ENCODE results near the gene NBEAL1.
"Not testable (repeated sequence)": the region's sequence is repeated elsewhere in the genome, so short reads cannot be mapped to it uniquely, and the experiment has no call there.

Gene NBEAL1

DNA sequence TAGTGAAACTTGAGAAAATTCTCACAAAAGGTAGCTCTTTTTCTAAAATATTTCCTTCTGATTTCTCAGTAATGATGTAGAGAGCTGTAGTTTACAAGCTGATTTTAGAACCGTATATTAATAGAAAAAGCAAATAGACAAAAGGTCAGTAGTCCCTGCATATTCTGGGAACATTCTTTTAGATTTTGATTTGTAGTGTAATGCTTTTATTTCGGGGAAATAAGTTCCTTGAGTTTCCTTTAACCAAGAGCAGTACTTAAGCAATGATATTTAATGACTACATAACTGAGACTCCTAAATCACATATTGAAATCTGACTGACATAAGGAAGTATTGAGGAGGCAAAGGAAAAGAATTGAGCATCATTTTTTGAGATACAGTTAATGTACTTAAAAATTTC, 22.4 kb downstream of the NBEAL1 start:
- Histone ChIP-seq H3K36me3 (ENCODE audit: control insufficient read depth in 4 of 4, insufficient read depth in 4 of 4, low read length in 3 of 4) (peaks cover 0 to 3% (median 1%) of the 10 kb centered on the region in 4 experiments), H3K4me3 (ENCODE audit: control insufficient read depth in 1 of 7, extremely low read depth in 1 of 7, insufficient read depth in 4 of 7, low read depth in 2 of 7, low read length in 6 of 7) (no peak overlapping the region), H3K4me1 (ENCODE audit: control extremely low read depth in 1 of 4, control insufficient read depth in 4 of 4, insufficient read depth in 4 of 4, low read length in 3 of 4) (no peaks in the 10 kb centered on the region), H3K27ac (ENCODE audit: insufficient read depth in 1 of 2, low read depth in 1 of 2, low read length in 2 of 2, poor library complexity in 1 of 2, severe bottlenecking in 2 of 2) (no peak overlapping the region), H3K27me3 (replicated peaks in 2 of 5; ENCODE audit: control insufficient read depth in 4 of 5, insufficient read depth in 5 of 5, low read length in 4 of 5) (no peaks in the 10 kb centered on the region), H3K9me3 (ENCODE audit: control extremely low read depth in 1 of 5, control insufficient read depth in 4 of 5, insufficient read depth in 2 of 5, low read depth in 1 of 5, low read length in 4 of 5) (no peaks in the 10 kb centered on the region)
- POLR2A ChIA-PET = no interaction called here
- WGBS (ENCODE audit: insufficient coverage) = no CpG with 5 or more reads among the region's 2 CpGs
- CTCF ChIA-PET = no interaction called here
- DNase-seq = no peak

DNA sequence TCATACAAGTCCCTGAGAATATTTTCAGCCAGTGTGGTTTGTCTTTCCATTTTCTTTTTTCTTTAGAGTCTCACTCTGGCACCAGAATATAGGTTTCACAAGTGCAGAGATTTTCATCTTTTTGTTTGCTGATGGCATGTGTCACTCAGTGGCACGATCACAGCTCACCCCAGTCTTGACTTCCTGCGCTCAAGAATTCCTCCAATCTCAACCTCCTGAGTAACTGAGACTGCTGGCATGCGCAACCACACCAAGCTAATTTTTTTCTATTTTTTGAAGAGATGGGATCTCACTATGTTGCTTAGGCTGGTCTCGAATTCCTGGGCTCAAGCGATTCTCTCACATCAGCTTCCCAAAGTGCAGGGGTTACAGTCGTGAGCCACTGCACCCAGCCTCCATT, 23.9 kb downstream of the NBEAL1 start:
- Histone ChIP-seq H3K4me3 (ENCODE audit: control insufficient read depth in 1 of 7, extremely low read depth in 1 of 7, insufficient read depth in 4 of 7, low read depth in 2 of 7, low read length in 6 of 7) (no peak overlapping the region), H3K27me3 (replicated peaks in 2 of 5; ENCODE audit: control insufficient read depth in 4 of 5, insufficient read depth in 5 of 5, low read length in 4 of 5) (no peaks in the 10 kb centered on the region), H3K9me3 (ENCODE audit: control extremely low read depth in 1 of 5, control insufficient read depth in 4 of 5, insufficient read depth in 2 of 5, low read depth in 1 of 5, low read length in 4 of 5) (no peaks in the 10 kb centered on the region), H3K36me3 (ENCODE audit: control insufficient read depth in 4 of 4, insufficient read depth in 4 of 4, low read length in 3 of 4) (peaks cover 0 to 4% (median 3%) of the 10 kb centered on the region in 4 experiments), H3K4me1 (ENCODE audit: control extremely low read depth in 1 of 4, control insufficient read depth in 4 of 4, insufficient read depth in 4 of 4, low read length in 3 of 4) (no peaks in the 10 kb centered on the region), H3K27ac (ENCODE audit: insufficient read depth in 1 of 2, low read depth in 1 of 2, low read length in 2 of 2, poor library complexity in 1 of 2, severe bottlenecking in 2 of 2) (no peak overlapping the region)
- ChIA-PET CTCF (no interaction called here), POLR2A (no interaction called here)
- DNase-seq = no peak
- 95% methylated on average over 2 of the region's 6 CpGs for WGBS (ENCODE audit: insufficient coverage)

DNA sequence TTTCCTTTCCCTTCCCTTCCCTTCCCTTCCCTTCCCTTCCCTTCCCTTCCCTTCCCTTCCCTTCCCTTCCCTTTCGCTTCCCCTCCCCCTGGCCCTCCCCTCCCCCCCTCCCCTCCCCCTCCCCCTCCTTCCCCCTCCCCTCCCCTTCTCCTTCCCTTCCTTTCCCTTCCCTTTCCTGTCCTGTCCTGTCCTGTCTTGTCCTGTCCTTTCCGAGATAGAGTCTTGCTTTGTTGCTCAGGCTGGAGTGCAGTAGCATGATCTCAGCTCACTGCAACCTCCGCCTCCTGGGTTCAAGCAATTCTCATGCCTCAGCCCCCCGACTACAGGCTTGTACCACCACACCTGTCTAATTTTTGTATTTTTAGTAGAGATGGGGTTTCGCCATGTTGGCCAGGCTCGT, 24.5 kb downstream of the NBEAL1 start:
- no CpG with 5 or more reads among the region's 6 CpGs for WGBS (ENCODE audit: insufficient coverage)
- H3K4me1 ChIP-seq (ENCODE audit: control extremely low read depth in 1 of 4, control insufficient read depth in 4 of 4, insufficient read depth in 4 of 4, low read length in 3 of 4); H3K27ac ChIP-seq (ENCODE audit: insufficient read depth in 1 of 2, low read depth in 1 of 2, low read length in 2 of 2, poor library complexity in 1 of 2, severe bottlenecking in 2 of 2); DNase-seq; H3K9me3 ChIP-seq (ENCODE audit: control extremely low read depth in 1 of 5, control insufficient read depth in 4 of 5, insufficient read depth in 2 of 5, low read depth in 1 of 5, low read length in 4 of 5); H3K36me3 ChIP-seq (ENCODE audit: control insufficient read depth in 4 of 4, insufficient read depth in 4 of 4, low read length in 3 of 4); CTCF ChIA-PET; H3K27me3 ChIP-seq (replicated peaks in 2 of 5; ENCODE audit: control insufficient read depth in 4 of 5, insufficient read depth in 5 of 5, low read length in 4 of 5); H3K4me3 ChIP-seq (ENCODE audit: control insufficient read depth in 1 of 7, extremely low read depth in 1 of 7, insufficient read depth in 4 of 7, low read depth in 2 of 7, low read length in 6 of 7); POLR2A ChIA-PET: not testable (repeated sequence)

DNA sequence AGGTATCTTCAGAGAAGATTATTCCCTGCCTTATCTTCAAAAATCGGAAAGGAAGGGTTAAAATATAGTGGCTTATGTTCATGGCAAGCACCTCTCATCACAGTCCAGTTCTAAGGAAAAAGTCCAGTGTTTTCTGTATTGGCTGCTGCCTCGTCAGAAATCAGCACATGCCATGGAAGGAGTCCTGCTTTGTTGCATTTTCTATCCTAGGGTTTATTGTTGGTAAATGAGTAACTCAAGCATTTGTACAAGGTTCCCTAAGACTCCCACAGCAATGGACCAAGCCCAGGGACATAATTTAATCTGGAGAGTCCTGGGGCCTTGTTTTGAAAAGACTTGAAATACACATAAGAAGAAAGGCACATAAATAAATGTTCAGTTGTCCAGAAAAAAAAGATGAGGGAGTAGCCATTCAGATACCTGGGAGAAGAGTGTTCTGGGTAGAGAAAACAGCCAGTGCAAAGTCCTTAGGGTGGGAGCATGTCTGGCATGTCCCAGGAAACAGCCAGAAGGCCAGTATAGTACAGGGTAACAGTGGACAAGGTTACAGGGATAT, 26.4 kb downstream of the NBEAL1 start:
- no peak for DNase-seq
- Histone ChIP-seq H3K9me3 (ENCODE audit: control extremely low read depth in 1 of 5, control insufficient read depth in 4 of 5, insufficient read depth in 2 of 5, low read depth in 1 of 5, low read length in 4 of 5) (no peaks in the 10 kb centered on the region), H3K4me1 (ENCODE audit: control extremely low read depth in 1 of 4, control insufficient read depth in 4 of 4, insufficient read depth in 4 of 4, low read length in 3 of 4) (no peaks in the 10 kb centered on the region), H3K4me3 (ENCODE audit: control insufficient read depth in 1 of 7, extremely low read depth in 1 of 7, insufficient read depth in 4 of 7, low read depth in 2 of 7, low read length in 6 of 7) (no peak overlapping the region), H3K27me3 (replicated peaks in 2 of 5; ENCODE audit: control insufficient read depth in 4 of 5, insufficient read depth in 5 of 5, low read length in 4 of 5) (no peaks in the 10 kb centered on the region), H3K27ac (ENCODE audit: insufficient read depth in 1 of 2, low read depth in 1 of 2, low read length in 2 of 2, poor library complexity in 1 of 2, severe bottlenecking in 2 of 2) (no peak overlapping the region), H3K36me3 (ENCODE audit: control insufficient read depth in 4 of 4, insufficient read depth in 4 of 4, low read length in 3 of 4) (peaks cover 0 to 4% (median 3%) of the 10 kb centered on the region in 4 experiments)
- ChIA-PET POLR2A (no interaction called here), CTCF (no interaction called here)
- no CpG with 5 or more reads among the region's 2 CpGs for WGBS (ENCODE audit: insufficient coverage)

DNA sequence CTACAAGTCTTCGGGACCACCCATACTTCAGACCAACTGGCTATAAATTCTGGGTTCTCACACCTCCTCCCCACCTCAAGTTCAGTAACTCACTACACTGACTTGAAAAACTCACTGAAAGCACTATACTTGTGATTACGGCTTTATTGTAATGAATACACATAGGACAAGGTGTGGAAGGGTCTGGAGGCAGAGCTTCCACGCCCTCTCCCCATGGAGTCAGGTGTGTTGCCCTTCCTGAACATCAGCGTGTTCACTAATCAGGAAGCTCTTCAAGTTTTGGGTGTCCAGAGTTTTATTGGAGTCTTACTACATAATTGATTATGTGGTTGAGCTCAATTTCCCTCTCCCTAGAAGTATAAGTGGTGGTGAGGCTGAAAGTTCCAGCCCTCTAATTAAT, 27.5 kb downstream of the NBEAL1 start:
- Histone ChIP-seq H3K36me3 (ENCODE audit: control insufficient read depth in 4 of 4, insufficient read depth in 4 of 4, low read length in 3 of 4) (peaks cover 0 to 7% (median 3%) of the 10 kb centered on the region in 4 experiments), H3K4me3 (ENCODE audit: control insufficient read depth in 1 of 7, extremely low read depth in 1 of 7, insufficient read depth in 4 of 7, low read depth in 2 of 7, low read length in 6 of 7) (no peak overlapping the region), H3K9me3 (ENCODE audit: control extremely low read depth in 1 of 5, control insufficient read depth in 4 of 5, insufficient read depth in 2 of 5, low read depth in 1 of 5, low read length in 4 of 5) (no peaks in the 10 kb centered on the region), H3K4me1 (ENCODE audit: control extremely low read depth in 1 of 4, control insufficient read depth in 4 of 4, insufficient read depth in 4 of 4, low read length in 3 of 4) (no peaks in the 10 kb centered on the region), H3K27ac (ENCODE audit: insufficient read depth in 1 of 2, low read depth in 1 of 2, low read length in 2 of 2, poor library complexity in 1 of 2, severe bottlenecking in 2 of 2) (no peak overlapping the region), H3K27me3 (replicated peaks in 2 of 5; ENCODE audit: control insufficient read depth in 4 of 5, insufficient read depth in 5 of 5, low read length in 4 of 5) (no peaks in the 10 kb centered on the region)
- ChIA-PET POLR2A (no interaction called here), CTCF (interaction anchor here (0.8 kb wide), 1 partner anchor 13 kb away, joined by 3 read pairs; no protein-coding TSS in a partner anchor)
- 100% methylated on average over 3 of the region's 4 CpGs for WGBS (ENCODE audit: insufficient coverage)
- DNase-seq = no peak

DNA sequence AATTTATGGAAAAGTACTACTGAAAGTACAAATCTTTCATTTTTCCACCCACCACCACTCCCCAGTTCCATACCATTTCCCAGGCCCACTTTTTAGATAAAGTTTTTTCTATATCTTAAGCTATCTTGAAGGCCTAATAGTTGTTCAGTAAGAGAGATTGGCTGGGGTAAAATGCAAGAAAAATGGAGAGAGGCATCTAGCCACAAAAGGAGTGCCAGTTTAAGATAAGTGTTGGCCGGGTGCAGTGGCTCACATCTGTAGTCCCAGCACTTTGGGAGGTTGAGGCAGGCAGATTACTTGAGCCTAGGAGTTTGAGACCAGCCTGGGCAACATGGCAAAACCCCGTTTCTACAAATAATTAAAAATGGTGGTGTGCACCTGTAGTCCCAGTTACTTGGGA, 28.6 kb downstream of the NBEAL1 start:
- 100% methylated on average over 2 of the region's 2 CpGs for WGBS (ENCODE audit: insufficient coverage)
- DNase-seq = no peak
- ChIA-PET CTCF (no interaction called here), POLR2A (no interaction called here)
- peaks cover 0 to 7% (median 3%) of the 10 kb centered on the region in 4 experiments for H3K36me3 ChIP-seq (ENCODE audit: control insufficient read depth in 4 of 4, insufficient read depth in 4 of 4, low read length in 3 of 4)
- no peaks in the 10 kb centered on the region for H3K4me1 ChIP-seq (ENCODE audit: control extremely low read depth in 1 of 4, control insufficient read depth in 4 of 4, insufficient read depth in 4 of 4, low read length in 3 of 4)
- no peaks in the 10 kb centered on the region for H3K9me3 ChIP-seq (ENCODE audit: control extremely low read depth in 1 of 5, control insufficient read depth in 4 of 5, insufficient read depth in 2 of 5, low read depth in 1 of 5, low read length in 4 of 5)
- no peak overlapping the region for H3K27ac ChIP-seq (ENCODE audit: insufficient read depth in 1 of 2, low read depth in 1 of 2, low read length in 2 of 2, poor library complexity in 1 of 2, severe bottlenecking in 2 of 2)
- H3K27me3 ChIP-seq (replicated peaks in 2 of 5; ENCODE audit: control insufficient read depth in 4 of 5, insufficient read depth in 5 of 5, low read length in 4 of 5) = no peaks in the 10 kb centered on the region
- H3K4me3 ChIP-seq (ENCODE audit: control insufficient read depth in 1 of 7, extremely low read depth in 1 of 7, insufficient read depth in 4 of 7, low read depth in 2 of 7, low read length in 6 of 7) = no peak overlapping the region

DNA sequence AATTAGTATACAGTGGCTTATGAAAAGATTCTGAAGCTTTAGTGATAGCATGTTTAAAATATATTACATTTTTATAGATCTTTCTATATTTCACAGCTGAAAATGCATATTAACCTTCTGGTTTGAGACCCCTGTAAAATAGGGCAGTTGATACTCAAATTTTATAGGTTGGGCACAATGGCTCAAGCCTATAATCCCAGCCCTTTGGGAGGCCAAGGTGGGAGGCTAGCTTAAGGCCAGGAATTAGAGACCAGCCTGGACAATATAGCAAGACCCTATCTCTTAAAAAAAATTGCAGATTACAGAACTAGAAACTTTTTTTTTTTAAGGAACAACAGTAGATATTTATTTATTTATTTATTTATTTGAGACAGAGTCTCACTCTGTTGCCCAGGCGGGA, 31.2 kb downstream of the NBEAL1 start:
- no peaks in the 10 kb centered on the region for H3K27me3 ChIP-seq (replicated peaks in 2 of 5; ENCODE audit: control insufficient read depth in 4 of 5, insufficient read depth in 5 of 5, low read length in 4 of 5)
- 100% methylated on average over 1 of the region's 1 CpG for WGBS (ENCODE audit: insufficient coverage)

More for the DNA sequence above, 31.2 kb downstream of the NBEAL1 start:
- Histone ChIP-seq H3K9me3 (ENCODE audit: control extremely low read depth in 1 of 5, control insufficient read depth in 4 of 5, insufficient read depth in 2 of 5, low read depth in 1 of 5, low read length in 4 of 5) (no peaks in the 10 kb centered on the region), H3K27ac (ENCODE audit: insufficient read depth in 1 of 2, low read depth in 1 of 2, low read length in 2 of 2, poor library complexity in 1 of 2, severe bottlenecking in 2 of 2) (no peak overlapping the region), H3K4me1 (ENCODE audit: control extremely low read depth in 1 of 4, control insufficient read depth in 4 of 4, insufficient read depth in 4 of 4, low read length in 3 of 4) (no peaks in the 10 kb centered on the region), H3K36me3 (ENCODE audit: control insufficient read depth in 4 of 4, insufficient read depth in 4 of 4, low read length in 3 of 4) (peaks cover 0 to 6% (median 3%) of the 10 kb centered on the region in 4 experiments), H3K4me3 (ENCODE audit: control insufficient read depth in 1 of 7, extremely low read depth in 1 of 7, insufficient read depth in 4 of 7, low read depth in 2 of 7, low read length in 6 of 7) (no peak overlapping the region)
- CTCF ChIA-PET = interaction anchor here (1.1 kb wide), 1 partner anchor 71 kb away, joined by 3 read pairs; no protein-coding TSS in a partner anchor
- DNase-seq = no peak
- POLR2A ChIA-PET = interaction anchor here (0.7 kb wide), 1 partner anchor 553 kb away, joined by 6 read pairs; no protein-coding TSS in a partner anchor

Data from common myeloid progenitor, CD34-positive (primary cell).